Measurements from ENCODE around the gene TCERG1L. TPM values are rescaled to one million over a fixed set of nuclear protein-coding genes. Genes with fewer than 3 reads are reported as not detected.

The TCERG1L gene
- total and polyA plus RNA-seq, 11 donors = 0.11 to 0.25 TPM; not detected in 9

GRCh38 chr10:131110241-131110783, 201.2 kb downstream of the TCERG1L start:
- 77 to 87% (median 81%) methylated on average over 10 to 11 of the region's 11 CpGs for WGBS, 4 donors
- DNase-seq (no peak), ATAC-seq (no peak)
- H3K4me3 ChIP-seq = no peak overlapping the region
- H3K36me3 ChIP-seq = no peaks in the 10 kb centered on the region
- H3K9me3 ChIP-seq = peaks cover 0 to 6% (median 0%) of the 10 kb centered on the region in 12 donors
- no peaks in the 10 kb centered on the region for H3K4me1 ChIP-seq
- H3K27me3 ChIP-seq = peaks cover 0 to 31% (median 0%) of the 10 kb centered on the region in 9 donors
- H3K27ac ChIP-seq = no peak overlapping the region
- no peak for TF ChIP-seq POLR2A (IDR thresholded peaks at IDR 0.05)
- no peak for TF ChIP-seq CTCF (IDR thresholded peaks at IDR 0.05)
- intact Hi-C loops (cut with DNase I) = no loop called here

- peaks cover 0 to 31% (median 0%) of the 10 kb centered on the region in 9 donors for H3K27me3 ChIP-seq
- DNase-seq (no peak), ATAC-seq (no peak)
- H3K4me1 ChIP-seq = no peaks in the 10 kb centered on the region
- no peak overlapping the region for H3K27ac ChIP-seq
- H3K4me3 ChIP-seq = no peak overlapping the region
- H3K36me3 ChIP-seq = no peaks in the 10 kb centered on the region
- intact Hi-C loops (cut with DNase I) = no loop called here
- 73 to 79% (median 77%) methylated on average over 15 to 16 of the region's 16 CpGs for WGBS, 4 donors
- TF ChIP-seq POLR2A (IDR thresholded peaks at IDR 0.05) (no peak), CTCF (IDR thresholded peaks at IDR 0.05) (no peak)
- peaks cover 0 to 6% (median 0%) of the 10 kb centered on the region in 12 donors for H3K9me3 ChIP-seq
These were observed 201.8 kb downstream of the TCERG1L start for GRCh38 chr10:131109726-131110125.

- no peak for DNase-seq
- TF ChIP-seq POLR2A (IDR thresholded peaks at IDR 0.05) (no peak), CTCF (IDR thresholded peaks at IDR 0.05) (no peak)
- peaks cover 0 to 31% (median 0%) of the 10 kb centered on the region in 9 donors for H3K27me3 ChIP-seq
- H3K9me3 ChIP-seq = peaks cover 0 to 6% (median 0%) of the 10 kb centered on the region in 12 donors
- no peak for ATAC-seq
- no peak overlapping the region for H3K27ac ChIP-seq
- no peaks in the 10 kb centered on the region for H3K4me1 ChIP-seq
- intact Hi-C loops (cut with DNase I) = no loop called here
- H3K4me3 ChIP-seq = no peak overlapping the region
- H3K36me3 ChIP-seq = no peaks in the 10 kb centered on the region
- 60 to 79% (median 70%) methylated on average over 14 to 19 of the region's 19 CpGs for WGBS, 4 donors
These were observed 202.2 kb downstream of the TCERG1L start for GRCh38 chr10:131109291-131109690.

- Histone ChIP-seq H3K27me3 (peaks cover 0 to 31% (median 0%) of the 10 kb centered on the region in 9 donors), H3K4me1 (no peaks in the 10 kb centered on the region), H3K27ac (no peak overlapping the region), H3K4me3 (no peak overlapping the region), H3K36me3 (no peaks in the 10 kb centered on the region), H3K9me3 (peaks cover 0 to 6% (median 0%) of the 10 kb centered on the region in 12 donors)
- WGBS, 4 donors = 87 to 93% (median 92%) methylated on average over 9 of the region's 9 CpGs
- ATAC-seq (no peak), DNase-seq (no peak)
- intact Hi-C loops (cut with DNase I) = no loop called here
- no peak for TF ChIP-seq CTCF (IDR thresholded peaks at IDR 0.05)
- TF ChIP-seq POLR2A (IDR thresholded peaks at IDR 0.05) = no peak
These were observed 203.6 kb downstream of the TCERG1L start for GRCh38 chr10:131107970-131108369.
